HuH-7.5 (cell line): ENCODE results near the gene PRAMEF18.
"Not testable (repeated sequence)": the region's sequence is repeated elsewhere in the genome, so short reads cannot be mapped to it uniquely, and the experiment has no call there.

Source experiments
- DNase-seq: peaks from one replicate; pipeline ENCODE4 v3.0.0; 2011; ENCODE audit warnings: low spot score

PRAMEF18 gene, protein sequence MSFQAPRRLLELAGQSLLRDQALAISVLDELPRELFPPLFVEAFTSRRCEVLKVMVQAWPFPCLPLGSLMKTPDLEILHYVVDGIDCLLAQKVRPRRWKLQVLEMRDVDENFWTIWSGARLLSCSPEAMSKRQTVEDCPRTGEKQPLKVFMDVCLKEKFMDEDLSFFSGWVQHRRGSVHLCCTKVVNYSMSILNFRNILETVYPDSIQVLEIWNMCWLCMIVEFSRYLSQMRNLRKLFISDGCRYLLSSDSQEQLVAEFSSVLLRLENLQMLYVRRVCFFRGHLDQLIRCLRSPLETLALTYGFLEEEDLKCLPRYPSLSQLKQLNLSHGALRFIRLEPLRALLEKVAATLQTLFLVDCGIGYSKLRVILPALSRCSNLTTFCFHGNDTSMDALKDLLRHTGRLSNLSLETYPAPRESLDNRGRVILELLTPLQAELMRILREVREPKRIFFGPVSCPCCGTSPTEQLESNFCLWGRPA

DNA sequence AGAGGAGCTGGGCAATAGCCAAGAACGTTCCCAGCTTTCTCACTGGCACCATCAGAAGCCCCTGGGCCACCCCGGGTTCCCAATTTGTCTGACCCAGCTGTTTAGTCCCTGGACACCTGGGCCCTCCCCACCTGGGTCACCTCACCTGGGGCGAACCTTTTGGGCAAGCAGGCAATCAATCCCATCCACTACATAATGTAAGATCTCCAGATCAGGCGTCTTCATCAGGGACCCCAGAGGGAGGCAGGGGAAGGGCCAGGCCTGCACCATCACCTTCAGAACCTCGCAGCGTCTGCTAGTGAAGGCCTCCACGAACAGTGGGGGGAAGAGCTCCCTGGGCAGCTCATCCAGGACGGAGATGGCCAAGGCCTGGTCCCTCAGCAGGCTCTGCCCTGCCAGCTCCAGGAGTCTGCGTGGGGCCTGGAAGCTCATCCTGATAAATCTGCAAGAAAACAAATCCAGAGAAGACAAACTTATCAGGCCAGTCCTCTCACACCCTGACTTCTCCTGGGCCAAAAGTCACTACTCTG is at the start of gene PRAMEF18:
Gene PRAMEF18 (minus strand): TSS at position 480 of the 530 bp plus-strand sequence. CDS start 48 bp downstream, at position 432.
- DNase-seq = not testable (repeated sequence)

DNA sequence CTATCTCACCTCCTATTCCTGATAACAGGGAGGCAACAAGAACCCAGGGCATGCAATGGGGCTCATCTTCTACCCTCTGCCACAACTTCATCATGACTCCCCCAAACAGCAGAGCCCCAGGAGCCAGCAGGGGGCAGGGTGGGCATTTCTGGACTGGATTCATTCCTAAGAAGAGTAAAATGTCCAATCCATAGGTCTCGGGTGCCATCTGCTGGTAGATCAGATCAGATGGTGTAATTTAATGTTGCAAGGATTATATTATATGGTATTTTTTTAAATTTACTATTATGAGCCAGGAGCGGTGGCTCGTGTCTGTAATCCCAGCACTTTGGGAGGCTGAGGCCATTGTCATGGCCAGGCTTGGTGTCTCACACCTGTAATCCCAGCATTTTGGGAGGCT is 39.2 kb upstream of the PRAMEF18 start:
- not testable (repeated sequence) for DNase-seq

DNA sequence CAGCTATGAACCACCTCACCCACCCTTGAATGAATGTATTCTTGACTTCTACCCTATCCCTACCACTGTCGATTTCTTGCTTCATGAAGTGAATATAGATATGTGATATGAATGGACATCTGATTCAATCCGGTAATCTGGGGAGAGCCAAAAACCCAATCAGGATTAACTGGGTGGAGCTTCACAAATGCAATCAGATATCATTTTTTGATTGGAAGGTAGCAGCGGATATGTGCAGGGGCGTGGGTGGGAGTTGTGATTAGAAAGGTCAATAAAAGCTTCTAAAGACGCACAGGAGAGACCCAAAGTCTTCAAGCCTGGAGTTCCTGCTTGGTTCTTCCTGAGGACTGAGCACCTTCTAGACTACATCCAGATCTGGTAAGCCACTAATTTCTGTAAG is 27.9 kb upstream of the PRAMEF18 start, which contains the start of gene PRAMEF5:
Gene PRAMEF5 (plus strand): TSS at position 301 of the 400 bp plus-strand sequence. CDS start 5,071 bp downstream, outside the sequence.
- DNase-seq = not testable (repeated sequence)

DNA sequence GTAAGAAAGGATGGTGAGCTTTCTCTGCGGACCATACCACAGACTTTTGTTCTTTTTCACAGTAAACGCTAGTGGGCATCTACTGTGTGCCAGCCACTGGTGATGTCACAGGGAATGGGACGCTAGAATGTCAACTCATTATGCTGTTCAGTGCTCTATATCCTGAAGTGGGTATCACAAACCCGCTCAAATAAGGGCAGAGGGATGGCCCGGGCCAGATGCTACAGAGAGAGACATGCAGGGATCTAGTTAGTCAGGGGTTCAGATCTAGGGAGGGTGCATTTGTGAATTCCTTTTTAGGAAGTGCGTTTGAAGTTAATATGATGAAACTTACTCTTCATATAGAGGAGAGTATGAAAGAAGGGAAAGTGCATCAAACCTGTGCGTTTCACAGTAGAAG is 21.2 kb upstream of the PRAMEF18 start:
- DNase-seq = not testable (repeated sequence)

DNA sequence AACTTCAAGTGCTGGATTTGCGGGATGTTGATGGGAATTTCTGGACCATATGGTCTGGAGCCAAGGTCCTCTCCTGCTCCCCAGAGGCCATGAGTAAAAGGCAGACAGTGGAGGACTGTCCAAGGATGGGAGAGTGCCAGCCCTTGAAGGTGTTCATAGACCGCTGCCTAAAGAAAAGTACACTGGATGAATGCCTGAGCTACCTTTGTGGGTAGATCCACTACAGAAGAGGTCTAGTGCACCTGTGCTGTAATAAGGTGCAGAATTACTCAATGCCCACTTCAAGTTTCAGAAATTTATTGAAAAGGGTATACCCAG is 20.6 kb upstream of the PRAMEF18 start:
- DNase-seq = not testable (repeated sequence)

DNA sequence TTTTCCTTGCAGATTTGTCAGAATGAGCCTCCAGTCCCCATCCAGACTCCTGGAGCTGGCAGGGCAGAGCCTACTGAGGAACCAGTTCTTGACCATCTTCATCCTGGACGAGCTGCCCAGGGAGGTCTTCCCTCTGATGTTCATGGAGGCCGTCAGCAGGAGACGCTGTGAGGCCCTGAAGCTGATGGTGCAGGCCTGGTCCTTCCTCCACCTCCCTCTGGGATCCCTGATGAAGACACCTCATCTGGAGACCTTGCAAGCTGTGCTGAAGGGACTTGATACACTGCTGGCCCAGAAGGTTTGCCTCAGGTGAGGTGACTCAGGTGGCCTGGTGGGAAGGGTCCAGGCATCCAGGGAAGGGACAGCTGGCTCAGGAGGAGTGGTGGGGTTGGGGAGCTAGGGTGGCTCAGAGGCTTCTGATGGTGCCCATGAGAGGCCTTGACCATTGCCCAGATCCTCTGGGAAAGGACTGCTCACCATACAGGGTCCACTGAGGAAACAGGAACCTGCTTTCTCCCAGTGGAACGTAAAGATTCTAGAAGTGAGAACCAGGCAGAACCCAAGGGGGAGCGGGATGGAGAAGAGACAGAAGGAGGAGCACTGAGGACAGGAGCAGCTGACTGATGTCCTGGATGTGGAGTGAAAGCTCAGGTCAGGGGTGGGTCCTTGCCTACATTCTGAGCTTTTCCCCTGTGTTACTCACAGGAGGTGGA is 20.0 kb upstream of the PRAMEF18 start:
- not testable (repeated sequence) for DNase-seq

DNA sequence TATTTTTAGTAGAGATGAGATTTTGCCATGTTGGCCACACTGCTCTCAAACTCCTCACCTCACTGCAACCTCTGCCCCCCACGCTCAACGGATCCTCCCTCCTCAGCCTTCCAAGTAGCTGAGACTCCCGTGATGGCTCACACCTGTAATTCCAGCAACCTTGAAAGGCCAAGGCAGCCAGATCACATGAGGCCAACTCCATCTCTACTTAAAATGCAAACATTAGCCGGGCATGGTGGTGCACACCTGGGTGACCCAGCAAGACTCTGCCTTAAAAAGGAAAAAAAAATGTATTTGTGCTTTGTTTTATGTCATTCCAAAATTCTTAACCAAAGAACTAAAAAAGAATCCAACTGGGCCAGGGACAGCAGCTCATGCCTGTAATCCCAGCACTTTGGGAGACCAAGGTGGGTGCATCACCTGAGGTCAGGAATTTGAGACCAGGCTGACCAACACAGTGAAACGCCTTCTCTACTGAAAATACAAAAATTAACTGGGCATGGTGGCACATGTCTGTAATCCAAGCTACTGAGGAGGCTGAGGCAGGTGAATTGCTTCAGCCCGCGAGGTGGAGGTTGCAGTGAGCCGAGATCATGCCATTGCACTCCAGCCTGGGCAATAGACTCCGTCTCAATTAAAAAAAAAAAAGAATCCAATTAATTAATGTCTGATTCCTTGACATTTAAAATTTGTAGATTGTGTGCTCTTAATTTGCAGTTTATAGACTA is 17.7 kb upstream of the PRAMEF18 start:
- not testable (repeated sequence) for DNase-seq

DNA sequence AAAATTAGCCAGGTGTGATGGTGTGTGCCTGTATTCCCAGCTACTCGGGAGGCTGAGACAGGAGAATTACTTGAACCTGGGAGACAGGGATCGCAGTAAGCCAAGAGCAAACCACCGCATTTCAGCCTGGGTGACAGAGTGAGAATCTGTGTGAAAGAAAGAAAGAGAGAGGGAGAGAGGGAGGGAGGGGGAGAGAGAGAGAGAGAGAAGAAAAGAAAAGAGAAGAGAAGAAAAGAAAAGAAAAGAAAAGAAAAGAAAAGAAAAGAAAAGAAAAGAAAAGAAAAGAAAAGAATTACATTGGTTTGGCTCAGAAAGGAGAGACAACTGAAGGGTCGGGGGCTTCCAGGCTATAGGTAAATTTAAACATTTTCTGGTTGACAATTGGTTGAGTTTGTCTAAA is 13.7 kb upstream of the PRAMEF18 start:
- not testable (repeated sequence) for DNase-seq

DNA sequence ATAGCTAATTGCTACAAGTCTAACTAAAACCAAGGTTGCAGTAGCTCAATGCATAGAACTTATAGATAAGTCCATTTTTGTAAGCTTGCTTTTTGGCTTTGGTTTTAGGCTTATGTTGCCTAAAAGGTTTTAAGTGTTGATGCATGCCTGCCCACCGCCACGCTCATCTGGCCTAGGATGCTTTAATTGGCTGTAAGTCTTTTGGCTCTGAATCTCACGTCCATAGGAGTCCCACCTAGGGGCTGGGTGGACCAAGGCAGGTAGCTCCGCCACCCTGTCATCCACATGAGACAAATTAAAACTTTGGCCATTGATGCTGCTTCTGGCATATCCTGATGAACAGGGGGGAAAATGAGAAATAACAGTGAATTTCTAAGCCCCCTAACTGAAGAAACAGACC is 11.6 kb upstream of the PRAMEF18 start:
- not testable (repeated sequence) for DNase-seq

DNA sequence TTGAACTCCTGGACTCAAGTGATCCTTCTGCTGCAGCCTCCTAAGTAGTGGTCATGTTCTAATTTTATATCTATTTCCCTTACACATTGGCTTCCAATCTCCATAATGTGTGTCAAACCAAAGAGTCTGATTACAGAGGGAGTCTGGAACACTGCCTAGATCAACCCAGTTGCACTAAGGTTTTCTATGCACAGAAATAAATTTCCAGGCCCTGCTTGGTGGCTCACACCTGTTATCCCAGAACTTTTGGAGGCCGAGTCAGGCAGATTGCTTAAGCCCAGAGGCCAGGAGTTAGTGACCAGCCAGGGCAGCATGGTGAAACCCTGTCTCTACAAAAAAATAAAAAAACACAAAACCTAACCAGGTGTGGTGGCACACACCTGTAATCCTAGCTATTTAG is 8.1 kb upstream of the PRAMEF18 start:
- DNase-seq = not testable (repeated sequence)

DNA sequence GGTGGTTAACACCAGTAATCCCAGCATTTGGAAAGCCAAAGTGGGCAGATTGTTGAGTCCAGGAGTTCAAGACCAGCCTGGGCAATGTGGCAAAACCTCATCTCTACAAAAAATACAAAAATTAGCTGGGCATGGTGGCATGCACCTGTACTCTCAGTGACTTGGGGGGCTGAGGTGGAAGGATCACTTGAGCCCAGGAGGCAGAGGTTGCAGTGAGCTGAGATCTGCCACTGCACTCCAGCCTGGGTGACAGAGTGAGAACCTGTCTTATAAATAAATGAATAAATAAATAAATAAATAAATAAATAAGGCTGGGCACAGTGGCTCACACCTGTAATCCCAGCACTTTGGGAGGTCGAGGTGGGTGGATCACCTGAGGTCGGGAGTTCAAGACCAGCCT is 6.1 kb upstream of the PRAMEF18 start:
- not testable (repeated sequence) for DNase-seq

DNA sequence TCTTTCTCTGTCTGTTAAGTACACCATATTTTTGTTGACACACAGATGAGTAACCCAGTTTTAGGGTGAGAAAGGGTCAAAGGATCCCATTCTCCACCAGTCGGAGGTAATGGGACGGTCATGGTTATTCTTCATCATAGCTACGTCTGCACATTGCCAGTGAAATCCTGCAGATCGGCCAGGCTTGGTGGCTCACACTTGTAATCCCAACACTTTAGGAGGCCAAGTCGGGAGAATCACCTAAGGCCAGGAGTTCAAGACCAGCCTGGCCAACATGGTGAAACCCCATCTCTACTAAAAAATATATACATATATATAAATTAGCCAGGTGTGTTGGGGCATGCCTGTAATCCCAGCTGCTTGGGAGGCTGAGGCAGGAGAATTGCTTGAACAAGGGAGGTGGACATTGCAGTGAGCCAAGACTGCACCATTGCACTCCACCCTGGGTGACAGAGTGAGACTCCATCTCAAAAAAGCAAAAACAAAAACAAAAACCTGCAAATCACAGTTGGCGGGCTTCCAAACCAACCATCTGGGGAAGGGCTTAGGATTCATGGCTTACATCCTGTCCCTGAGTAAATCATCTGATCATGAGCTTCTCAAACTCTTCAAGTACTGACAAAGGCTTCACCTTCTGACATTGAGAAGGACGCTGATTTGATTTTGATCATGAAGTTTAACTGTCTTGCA is 5.3 kb upstream of the PRAMEF18 start:
- not testable (repeated sequence) for DNase-seq

DNA sequence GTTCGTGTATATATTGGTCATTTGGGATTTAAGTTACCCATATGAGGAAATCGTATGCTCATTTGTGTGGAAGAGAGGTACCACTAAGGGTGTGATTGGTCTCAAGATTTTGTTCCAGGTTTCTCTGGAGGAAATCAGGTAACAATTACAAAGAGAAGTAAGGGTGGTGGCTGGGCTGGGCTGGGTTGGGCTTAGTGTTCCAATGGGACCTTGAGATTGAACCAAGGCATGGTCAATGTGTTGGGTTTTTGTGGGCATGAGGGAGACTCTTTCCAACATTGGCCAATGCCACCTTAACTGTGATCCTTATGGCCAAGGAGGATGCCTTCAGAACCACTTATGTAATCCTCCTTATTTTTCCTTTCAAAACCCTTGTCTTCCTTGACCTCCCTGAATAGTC is 4.6 kb upstream of the PRAMEF18 start:
- not testable (repeated sequence) for DNase-seq

DNA sequence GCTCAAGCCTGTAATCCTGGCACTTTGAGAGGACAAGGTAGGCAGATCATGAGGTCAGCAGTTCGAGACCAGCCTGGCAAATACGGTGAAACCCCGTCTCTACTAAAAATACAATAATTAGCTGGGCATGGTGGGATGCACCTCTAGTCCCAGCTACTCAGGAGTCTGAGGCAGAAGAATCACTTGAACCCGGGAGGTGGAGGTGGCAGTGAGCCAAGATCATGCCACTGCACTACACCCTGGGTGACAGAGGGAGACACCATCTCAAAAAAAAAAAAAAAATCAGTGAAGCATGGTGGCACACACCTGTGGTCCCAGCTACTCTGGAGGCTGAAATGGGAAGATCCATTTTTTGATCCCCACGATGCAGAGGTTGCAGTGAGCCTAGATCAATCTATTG is 4.1 kb upstream of the PRAMEF18 start:
- not testable (repeated sequence) for DNase-seq

DNA sequence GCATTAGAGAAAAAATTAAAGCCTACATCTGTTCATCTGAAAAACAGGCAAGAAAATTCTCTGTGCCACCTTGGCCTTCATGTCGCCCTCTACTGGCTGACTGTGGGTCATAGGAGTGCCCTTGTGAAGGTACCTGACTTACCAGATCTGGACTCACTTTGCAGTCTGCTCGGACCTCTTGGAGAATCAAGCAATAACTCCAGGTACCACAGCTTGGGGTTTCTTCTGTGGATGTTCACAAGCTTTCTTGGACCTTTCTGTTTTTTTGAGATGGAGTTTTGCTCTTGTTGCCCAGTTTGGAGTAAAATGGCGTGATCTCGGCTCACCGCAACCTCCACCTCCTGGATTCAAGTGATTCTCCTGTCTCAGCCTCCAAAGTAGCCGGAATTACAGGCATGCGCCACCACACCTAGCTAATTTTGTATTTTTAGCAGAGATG is 2.4 kb upstream of the PRAMEF18 start:
- no peak for DNase-seq

DNA sequence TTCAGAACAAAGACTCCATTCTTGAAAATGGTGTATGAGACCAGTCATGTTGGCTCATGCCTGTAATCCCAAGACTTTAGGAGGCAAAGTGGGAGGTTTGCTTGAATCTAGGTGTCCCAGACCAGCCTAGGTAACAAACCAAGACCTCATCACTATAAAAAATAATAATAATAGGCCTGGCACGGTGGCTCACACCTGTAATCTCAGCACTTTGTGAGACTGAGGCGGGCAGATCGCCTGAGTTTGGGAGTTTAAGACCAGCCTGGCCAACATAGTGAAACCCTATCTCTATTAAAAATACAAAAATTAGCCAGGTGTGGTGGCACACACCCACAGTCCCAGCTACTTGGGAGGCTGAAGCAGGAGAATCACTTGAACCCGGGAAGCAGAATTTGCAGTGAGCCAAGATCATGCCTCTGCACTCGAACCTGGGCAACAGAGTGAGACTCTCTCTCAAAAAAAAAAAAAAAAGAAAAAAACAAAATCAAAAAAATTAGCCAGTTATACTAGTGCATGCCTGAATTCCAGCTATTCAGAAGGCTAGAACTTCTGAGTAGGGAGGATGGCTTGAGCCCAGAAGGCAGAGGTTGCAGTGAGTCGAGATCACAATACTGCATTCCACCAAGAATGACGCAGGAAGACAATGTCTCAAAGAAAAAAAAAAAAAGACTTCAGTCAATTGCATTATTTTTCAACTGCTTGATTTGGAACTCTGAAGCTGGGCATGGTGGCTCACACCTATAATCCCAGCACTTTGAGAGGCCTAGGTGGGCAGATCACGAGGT is 1.5 kb upstream of the PRAMEF18 start:
- not testable (repeated sequence) for DNase-seq

DNA sequence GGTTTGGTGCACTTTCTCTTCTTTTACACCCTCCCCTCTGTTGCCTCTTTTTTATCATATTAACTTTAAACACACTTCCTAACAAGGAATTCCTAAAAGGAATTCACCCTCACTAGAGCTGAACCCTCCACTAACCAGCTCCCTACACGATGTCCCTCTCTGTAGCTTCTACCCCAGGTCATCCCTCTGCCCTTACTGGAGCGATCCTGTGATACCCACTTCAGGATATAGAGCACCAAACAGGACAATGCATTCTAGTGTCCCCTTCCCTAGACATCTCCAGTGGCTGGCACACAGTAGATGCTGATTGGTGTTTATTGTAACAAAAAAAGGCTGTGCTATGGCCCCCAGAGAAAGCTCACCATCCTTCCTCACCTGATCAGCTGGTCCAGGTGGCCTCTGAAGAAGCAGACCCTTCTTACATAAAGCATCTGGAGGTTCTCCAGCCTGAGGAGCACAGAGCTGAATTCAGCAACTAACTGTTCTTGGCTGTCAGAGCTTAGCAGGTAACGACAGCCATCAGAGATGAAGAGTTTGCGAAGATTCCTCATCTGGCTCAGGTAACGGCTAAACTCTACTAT is 1.4 kb downstream of the PRAMEF18 start:
- DNase-seq = no peak

DNA sequence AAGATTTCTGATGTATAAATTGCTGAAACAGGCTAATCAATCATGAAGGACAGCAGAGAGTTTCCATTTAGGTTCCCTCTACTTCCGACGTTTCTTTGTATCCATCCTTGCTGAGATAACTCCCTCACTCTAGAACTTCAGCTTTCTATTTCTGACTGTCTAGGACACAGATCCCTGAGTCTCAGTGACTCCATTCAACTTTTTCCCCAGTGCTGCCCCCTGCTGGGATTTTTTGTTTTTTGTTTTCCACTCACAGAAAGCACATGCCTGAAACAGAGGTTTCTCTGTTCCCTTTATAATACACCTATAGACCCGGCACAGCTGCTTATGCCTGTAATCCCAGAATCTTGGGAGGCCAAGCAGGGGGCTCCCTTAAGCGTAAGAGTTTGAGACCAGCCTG is 3.2 kb downstream of the PRAMEF18 start:
- not testable (repeated sequence) for DNase-seq

DNA sequence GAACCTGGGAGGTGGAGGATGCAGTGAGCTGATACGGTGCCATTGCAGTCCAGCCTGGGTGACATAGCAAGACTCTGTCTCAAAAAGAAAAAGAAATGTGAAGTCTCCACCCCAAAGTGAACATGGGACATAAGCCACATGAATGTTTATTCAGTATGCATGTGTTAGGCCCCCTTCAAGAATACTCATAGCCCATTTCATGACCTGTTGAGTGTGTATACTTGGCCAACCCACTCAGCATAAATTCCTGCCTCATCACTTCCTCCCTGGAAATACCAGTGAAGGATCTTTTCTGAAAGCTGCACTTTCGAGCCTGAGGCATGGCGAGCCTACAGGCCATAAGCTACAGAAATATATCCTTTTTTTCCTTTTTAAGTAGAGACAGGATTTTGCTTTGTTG is 6.8 kb downstream of the PRAMEF18 start:
- not testable (repeated sequence) for DNase-seq

DNA sequence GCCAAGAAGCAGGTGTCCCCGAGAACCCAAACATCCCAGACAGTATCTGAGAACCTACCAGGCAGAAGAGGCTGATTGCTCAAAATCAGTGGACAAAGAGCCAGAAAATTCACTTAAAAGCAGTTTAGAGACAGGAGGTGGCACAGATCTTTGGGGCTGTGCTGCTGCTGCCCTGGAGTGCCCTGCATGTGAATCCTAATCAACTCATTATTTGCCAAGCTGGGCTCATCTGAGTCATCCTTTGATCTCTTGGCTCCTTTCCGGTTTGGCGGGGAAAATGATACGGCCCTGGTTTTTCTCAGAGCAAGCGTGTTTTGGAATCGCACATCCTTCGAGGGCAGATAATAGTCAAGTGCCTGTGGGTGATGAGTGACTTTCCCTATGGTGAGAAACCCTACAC is 9.3 kb downstream of the PRAMEF18 start:
- DNase-seq = not testable (repeated sequence)
